AML-193 (cell line): ENCODE measurements around the gene AQP6.

Experiments
- DNase-seq, 2 experiments: peaks; one replicate each; lab custom pipeline; 2025; lab: John Stamatoyannopoulos, UW

Gene AQP6, protein sequence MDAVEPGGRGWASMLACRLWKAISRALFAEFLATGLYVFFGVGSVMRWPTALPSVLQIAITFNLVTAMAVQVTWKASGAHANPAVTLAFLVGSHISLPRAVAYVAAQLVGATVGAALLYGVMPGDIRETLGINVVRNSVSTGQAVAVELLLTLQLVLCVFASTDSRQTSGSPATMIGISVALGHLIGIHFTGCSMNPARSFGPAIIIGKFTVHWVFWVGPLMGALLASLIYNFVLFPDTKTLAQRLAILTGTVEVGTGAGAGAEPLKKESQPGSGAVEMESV

DNA sequence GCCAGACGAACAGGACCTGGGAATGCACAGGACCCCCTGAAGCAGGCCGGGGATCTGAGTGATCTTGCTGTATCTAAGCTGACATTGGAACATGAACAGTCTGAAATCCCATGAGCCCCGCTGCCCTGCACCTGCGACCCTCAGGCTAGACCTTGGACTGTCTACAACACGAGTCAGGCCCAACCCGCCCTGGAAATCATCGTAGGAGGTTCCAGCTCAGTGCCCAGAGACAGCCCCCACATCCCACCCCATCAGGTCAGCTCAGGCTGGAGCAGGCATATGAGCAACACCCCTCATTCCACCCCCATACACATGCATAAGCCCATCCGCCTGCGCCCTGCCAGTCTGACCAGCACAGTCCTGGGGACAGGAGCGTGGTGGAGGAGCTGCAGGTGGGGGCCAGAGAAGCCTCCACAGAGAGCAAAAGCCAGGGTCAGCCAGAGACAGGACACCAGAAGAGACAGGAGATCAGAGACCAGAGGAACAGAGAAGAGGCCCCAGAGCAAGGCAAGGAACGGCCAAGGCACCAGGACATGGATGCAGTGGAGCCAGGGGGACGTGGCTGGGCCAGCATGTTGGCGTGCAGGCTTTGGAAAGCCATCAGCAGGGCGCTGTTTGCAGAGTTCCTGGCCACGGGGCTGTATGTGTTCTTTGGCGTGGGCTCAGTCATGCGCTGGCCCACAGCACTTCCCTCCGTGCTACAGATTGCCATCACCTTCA is at the start of gene AQP6:
Gene AQP6 (plus strand): TSS at position 307 of the 720 bp plus-strand sequence. CDS start 227 bp downstream, at position 534.
- DNase-seq: no peak

DNA sequence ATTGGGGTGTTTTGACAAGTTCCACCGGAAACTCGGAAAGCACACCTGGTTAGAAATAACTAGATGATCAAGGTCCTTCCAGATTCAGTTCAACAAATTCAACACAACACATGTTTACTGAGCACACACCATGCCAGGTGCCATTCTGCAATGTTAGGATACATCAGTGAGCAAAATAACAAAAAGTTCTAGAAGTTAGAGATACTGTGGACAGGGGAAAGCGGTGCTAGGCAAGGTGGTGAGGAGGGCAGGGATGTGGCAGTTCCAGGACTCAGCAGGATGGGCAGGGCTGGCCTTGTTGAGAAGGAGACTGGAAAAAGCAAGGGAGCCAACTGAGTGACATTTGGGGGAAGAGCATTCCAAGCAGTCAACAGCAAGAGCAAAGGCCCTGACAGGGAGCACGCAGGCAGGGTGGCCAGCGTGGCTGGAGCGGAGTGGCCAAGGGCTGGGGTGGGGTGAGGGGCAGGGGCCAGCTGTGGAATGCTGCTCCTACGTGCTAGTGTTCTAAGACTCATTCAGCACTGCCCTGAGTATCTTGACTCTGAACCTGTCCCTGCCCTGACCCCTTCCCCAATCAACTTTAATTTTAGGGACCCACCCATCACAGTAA is 49.6 kb upstream of the AQP6 start:
- no peak for DNase-seq

DNA sequence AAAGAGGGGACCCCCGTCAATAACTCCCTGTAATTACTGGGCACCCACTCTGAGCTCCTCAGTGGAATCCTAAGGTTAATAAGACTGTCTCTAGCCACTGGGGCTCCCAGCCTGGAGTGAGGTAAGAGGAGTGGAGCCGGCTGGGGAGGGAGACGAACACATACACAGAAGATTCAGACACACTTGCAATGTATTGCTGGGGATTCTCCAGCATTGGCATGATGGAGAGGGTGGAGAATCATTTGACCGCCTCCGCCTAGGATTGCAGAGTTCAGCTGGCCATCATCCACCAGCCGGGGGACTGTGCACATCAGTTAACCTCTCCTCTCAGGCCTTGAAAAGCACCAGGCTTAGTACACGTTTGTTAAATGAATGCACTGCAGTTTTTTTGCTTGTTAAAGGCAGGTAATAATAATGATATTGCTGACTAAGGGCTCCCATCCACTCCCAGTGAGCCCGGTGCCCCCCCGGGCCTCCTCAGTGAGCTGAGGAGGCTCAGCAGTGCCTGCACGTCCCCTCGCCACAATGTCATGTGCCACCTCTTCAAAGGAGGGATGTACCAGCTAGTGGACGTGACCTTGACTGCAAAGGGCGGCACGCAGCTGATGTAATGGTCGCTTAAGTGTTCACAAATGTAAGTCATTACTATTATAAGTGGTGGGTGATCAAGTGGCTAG is 48.7 kb upstream of the AQP6 start:
- no peak for DNase-seq

DNA sequence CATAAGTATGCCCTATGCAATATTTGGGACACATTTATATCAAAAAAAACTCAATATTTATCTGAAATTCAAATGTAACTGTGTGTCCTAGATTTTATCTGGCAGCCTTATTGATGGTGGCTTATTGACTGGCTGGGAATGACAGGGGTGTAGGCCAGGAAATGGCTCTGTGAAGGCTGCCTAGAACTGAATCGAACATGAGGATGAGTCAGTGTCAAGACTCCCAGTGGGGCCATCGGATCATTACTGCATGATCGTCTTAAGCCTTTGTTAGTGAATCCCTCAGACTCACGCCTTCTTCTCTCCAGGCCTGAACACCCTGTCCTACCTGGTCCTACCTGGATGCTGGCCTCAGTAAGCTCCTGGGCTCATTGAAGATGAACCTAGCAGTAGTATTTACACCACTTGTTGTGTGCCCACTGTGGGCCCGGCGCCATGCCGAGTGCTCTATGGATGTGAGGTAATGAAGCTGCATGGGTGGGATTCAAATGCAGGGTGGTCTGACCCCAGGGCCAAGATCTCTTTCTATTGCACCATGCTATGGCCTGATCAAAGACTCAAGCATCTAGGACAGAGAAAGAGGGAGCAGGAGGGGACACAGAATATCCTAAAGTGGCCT is 48.0 kb upstream of the AQP6 start:
- DNase-seq: no peak

DNA sequence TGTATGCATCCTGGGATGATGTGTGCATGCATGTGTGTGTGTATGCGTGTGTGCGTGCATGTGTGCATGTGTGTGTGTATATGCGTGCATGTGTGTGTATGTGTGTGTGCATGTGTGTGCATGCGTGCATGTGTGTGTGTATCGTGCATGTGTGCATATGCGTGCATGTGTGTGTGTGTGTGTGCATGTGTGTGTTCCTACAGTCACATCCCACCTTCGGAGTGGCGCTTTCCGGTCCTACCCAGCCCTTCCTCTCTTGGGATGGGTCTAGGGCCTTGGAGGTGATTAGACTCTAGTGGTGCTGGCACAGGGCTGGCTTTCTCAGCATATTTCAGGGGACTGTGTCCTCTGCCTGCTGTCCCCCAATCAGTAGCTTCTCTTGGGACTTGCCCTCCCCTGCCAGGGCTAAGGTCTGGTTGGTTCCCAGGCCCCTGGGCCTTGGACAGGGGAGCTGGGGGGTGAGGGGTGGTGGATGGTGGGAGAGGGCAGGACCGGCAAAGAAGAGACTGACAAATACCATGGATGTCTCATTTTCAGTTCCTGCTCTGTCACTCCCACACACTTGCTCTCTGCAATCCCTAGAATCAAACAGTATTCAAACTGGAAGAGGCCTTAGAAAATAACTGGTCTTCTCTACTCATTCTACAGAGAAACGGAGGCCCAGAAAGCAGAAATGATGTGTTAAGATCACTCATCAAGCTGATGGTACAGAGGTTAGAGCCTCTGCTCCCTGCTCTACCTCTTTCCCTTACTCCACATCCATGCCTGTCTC is 47.1 kb upstream of the AQP6 start:
- DNase-seq: no peak

DNA sequence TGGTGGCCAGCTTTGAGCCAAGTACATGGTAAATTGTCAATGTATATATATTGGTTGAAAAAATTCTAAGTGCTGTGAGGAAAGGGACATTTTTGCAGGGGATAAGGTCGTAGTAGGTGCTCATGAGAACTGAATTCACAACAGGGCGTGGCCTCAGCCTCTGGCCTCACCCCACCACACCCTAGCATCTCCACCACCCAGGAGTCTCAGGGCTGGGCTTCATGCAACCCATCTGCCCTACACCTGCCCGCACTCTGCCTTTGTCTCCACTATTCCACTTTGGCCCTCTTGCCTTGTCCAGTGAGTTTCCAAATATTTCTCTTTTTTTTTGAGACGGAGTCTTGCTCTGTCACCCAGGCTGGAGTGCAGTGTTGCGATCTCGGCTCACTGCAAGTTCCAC is 44.3 kb upstream of the AQP6 start:
- DNase-seq: no peak

DNA sequence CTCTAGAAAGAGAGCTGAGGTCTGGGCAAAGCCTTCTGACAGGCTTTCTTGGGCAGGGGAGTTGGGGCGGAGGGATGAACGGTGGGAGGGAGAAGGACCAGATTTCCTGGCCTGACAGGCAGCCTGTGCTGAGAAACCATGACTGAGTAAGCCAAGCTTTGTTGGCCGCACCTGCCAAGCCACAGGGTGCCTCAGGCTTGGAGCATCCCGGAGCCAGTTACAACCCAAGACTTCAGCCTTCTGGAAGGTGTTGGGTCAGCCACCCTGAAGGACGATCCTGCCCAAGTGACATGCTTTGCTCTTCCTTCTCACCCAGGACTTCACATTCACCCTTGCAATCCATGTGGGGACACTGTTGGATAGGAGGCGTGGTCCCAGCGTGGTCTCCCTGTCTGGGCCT is 43.2 kb upstream of the AQP6 start:
- DNase-seq: no peak

DNA sequence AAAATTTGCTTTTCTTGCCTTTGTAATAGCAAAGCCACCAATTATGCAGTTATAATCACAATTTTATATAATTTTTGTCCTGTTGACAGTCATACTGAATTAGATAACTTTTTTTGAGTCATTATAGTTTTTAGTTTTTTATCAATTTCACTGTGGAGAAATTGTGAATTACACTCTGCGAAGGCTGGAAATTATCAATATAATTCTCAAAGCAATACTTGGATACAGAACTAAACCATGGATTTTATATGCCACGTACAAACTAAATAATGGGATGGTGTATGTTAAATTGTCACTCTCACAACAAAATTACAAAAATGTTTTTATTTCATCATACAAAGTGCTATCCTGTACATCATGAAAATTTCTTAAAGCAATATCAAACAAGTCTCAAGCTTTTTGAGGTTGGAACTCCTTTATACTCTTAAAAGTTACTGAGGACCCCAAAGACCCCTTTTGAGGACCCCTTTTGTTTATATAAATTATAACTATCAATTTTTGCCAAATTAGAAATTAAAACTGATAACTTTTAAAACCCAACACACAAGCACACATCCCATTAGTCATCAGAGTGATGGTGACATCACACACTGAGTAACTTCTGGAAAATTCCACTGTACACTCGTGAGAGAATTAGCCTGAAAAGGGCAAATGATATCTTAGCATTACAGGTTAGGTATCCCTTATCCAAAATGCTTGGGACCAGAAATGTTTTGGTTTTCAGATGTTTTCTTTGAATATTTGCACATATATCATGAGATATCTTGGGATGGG is 42.0 kb upstream of the AQP6 start:
- no peak for DNase-seq

DNA sequence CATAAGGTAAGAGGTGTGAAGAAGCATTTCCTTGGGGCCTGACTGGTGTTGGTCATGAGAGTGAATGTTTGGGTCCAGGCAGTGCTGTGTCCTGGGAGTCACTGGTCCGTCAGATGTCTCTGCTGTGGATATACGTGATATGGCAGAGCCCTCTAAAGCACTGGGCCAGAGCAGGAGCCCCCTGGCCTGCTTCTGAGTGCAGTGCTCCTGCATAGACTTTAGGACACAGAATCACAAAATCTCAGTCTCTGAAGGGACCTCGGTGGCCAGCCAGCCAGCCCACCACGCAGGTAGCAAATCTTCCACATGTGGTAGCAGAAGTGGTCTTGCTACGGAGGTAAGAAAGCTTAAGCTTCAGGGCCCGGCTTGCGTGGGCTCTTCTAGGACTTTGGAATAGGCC is 40.7 kb upstream of the AQP6 start:
- DNase-seq: no peak

DNA sequence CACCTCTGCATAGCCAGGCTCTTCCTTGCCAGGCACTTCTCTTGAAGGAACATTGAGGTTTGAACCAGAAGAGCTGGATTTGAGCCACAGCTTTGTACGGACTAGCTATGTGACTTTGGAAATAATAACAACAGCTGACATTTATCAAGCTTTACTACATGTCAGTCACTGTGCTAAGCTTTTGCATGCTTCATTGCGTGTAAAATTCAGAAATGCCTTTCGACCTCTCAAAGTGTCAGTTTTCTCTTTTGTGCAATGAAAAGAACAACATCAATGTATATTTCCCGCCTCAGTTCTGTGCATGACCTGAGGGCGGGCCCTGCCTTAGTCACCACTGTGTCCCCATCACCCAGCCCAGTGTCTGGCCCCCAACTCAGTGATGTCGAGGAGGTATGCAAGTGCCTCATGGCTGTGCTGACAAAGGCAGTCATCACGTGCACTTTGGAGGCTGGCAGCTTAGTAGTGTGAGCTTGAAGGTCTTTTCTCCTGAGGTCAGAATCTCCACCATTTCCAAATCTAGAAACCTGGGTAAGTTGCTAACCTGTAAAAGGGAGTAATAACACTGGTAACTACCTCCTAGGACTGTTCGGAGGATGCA is 40.1 kb upstream of the AQP6 start:
- no peak for DNase-seq

DNA sequence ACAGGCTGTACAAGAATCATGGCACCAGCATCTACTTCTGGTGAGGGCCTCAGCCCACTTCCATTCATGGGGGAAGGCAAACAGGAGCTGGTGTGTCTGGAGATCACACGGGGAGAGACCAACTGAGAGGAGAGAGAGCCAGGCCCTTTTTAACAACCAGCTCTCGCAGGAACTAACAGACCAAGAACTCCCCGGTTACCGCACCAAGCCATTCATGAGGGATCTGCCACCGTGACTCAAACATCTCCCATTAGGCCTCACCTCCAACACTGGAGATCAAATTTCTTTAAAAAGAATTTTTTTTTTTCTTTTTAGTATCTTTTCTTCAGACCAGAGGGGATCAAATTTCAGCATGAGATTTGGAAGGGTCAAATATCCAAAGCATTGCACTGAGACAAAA is 39.0 kb upstream of the AQP6 start:
- DNase-seq: no peak

DNA sequence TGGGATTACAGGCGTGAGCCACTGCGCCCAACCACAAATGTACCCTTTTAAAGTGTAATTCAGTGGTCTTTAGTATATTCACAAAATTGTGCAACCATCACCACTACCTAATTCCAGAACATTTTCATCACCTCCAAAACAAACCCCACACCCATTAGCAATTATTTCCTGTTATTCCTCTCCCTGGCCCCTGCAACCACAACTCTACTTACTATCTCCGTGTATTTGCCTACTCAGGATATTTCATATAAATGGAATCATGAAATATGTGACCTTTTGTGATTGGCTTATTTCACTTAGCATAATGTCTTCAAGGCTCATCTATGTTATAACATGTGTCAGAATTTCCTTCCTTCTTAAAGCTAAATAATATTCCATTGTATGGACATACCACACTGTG is 38.2 kb upstream of the AQP6 start:
- DNase-seq: no peak

DNA sequence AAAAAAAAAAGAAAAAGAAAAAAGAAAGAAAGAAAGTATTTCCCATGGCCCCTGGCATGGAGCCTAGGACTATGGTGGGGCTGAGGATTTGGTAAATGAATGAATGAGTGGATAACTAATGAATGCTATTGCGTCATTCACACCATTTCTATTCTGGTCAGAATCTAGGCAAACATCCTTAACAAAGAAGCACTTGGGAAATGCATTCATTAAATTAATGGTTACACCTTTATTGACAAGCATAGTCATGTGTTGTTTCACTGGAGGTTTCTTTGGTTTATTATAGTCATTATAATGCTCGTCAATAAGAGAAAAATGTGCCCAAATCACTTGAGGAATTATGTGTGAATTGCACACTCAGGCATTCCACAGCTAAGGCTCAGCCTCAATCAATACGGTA is 35.8 kb upstream of the AQP6 start:
- DNase-seq: no peak

DNA sequence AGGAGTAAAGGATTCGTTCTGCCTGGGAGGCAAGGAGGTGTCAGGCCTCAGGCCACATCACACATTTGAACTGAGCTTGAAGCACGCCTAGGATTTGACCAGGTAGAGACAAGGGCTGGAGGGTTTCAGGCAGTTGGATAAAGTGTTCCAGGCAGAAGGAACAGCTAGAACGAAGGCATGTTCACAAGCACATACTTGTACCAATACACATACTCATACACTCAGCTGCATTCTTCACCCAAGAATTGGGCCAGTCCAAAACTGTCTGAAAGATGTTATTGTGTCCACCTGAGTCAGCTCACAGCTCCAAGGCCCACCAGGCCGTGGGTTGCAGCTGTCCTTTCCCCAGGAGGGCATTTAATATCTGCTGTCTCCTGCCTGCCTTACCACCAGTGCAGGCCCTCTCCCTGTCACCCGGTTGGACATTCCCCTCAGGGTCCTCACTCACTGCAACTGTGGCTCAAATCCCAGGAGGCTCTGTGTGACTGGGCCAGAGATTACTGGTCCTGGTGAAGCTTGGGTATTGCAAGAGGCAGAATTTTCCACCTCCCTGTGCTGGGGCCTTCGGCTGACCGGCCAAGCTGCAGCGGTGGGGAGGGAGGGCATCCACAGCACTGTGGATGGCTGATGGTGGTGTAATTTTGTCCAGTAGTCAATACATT is 35.0 kb upstream of the AQP6 start:
- no peak for DNase-seq

DNA sequence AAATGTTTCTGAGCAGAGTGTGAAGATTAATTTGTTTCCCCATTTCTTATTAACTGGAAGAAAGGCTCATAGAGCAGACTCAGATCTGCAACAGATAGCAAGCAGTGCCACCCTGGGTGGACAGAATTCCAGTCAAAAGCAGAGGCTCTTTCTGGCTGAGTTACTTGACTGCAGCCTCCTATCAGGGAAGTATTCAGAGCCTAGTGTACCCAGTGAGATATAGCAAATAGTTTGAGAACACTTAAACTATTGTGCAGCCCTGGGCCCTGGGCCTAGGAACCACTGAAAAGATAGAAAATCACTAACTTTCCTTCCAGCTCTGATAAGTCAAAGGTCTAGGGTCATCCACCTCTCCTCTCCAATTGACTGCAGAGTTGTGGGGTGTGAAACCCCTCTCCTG is 33.4 kb upstream of the AQP6 start:
- no peak for DNase-seq

DNA sequence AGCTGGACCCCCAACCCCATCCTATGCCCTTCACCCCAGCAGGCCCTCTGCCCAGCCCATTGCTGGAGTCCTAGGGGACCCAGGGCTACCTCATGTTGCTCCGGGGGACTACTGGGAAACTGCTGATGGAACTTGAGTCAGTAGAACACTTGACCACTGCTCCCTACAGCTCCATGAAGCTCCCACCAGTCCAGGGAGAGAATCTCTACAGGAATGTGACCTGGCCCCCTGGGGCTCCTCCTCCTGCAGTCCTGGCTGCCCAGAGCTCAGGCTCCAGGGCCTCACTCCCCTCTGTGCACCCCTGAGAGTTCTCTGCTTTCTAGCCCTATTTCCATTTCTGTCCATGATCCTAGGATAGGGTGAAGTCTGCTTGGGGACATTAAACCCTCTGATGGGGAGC is 33.0 kb upstream of the AQP6 start:
- no peak for DNase-seq

DNA sequence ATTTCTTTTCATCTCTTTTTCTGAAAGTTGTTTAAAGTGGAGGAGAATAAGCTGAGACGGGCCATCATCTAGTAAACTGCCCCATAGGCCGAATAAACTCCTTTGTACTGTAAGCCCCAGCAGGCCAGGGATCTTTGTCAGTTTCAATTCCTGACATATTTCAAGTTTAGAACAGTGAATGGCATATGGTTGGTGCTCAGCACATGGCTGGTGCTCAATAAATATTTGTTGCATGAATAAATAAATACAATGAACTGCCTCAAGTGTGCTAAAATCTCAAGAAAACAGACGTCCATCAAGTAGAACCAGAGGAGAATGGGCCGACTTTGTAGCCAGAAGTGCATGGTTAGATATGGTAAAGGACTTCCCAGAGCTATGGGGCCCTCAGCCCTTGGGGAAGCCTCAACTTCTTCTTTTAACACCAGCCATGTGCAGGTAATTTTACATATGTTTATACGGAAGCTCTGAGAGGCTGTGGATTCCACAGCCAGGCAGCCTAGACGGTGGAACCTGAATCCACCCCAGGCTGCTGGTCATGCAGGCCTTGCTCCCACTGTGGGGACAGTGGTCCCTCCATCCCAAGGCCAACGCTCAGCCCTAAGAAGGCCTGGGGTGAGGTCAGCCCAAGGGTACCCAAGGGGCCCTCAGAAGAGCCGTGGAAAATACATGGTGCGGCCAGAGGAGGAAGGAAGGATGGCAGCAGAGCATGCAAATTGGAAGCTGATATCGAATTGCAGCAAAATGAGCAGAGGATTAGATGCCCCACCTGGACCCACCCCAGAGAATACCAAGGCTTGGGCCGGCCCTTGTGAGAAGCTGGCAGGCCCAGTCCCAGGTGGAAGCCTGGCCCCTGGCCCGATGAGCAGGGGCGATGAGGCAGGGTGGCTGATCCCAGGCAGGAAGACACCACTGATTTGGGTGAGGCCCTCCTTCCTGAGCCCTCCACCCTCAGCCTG is 30.9 kb upstream of the AQP6 start:
- DNase-seq: no peak

DNA sequence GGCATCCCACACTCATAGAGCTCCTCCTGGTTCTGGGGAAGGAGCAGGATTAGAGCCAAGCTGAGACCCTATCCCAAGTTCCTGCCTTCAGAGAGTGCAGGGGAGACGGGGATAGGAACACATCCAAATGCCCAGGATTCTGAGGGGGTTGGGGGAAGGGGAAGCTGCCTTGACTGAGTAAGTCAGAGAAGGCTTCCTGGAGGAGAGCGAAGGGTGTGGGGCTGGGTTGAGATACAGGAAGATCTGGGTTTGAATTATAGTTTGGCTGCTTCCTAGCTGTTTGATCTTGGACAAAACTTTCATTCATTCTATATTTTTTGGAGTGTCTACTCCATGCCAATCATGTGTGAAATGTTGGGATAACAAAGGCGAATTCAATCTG is 30.2 kb upstream of the AQP6 start:
- no peak for DNase-seq
